Activated naive CD4-positive, alpha-beta T cell treated with anti-CD3 and anti-CD28 coated beads for 36 hours (primary cell): Measurements from ENCODE around the gene RARB. TPM values are rescaled to one million over a fixed set of nuclear protein-coding genes. Genes with fewer than 3 reads are reported as not detected.

Experiments used
- CTCF ChIA-PET: fragments of 350-600 bp; sonication (Branson Sonifier 250); formaldehyde crosslinking; loops from one replicate; lab custom pipeline; 2021; ENCODE audit warnings: antibody characterized with exemption; lab: Charles Lee
- DNase-seq: peaks from one replicate; pipeline ENCODE4 v3.0.0-alpha.2; 2020
- H3K27ac Mint-ChIP-seq: one replicate; pipeline ENCODE4 v1.8.0; 2021; ENCODE audit warnings: mild to moderate bottlenecking, mixed read lengths
- H3K27me3 Mint-ChIP-seq: one replicate; pipeline ENCODE4 v1.8.0; 2021; ENCODE audit warnings: low read depth, mixed read lengths
- H3K36me3 Mint-ChIP-seq: one replicate; pipeline ENCODE4 v1.8.0; 2021; ENCODE audit warnings: low read depth, mixed read lengths
- H3K4me1 Mint-ChIP-seq: one replicate; pipeline ENCODE4 v1.8.0; 2021; ENCODE audit warnings: low read depth, mixed read lengths
- H3K4me3 Mint-ChIP-seq: one replicate; pipeline ENCODE4 v1.8.0; 2021; ENCODE audit warnings: mild to moderate bottlenecking, moderate library complexity, mixed read lengths
- H3K9me3 Mint-ChIP-seq: one replicate; pipeline ENCODE4 v1.8.0; 2021; ENCODE audit warnings: mixed read lengths
- intact Hi-C: fragments of 100-400 bp; cut with micrococcal nuclease; formaldehyde crosslinking; loops from one replicate; pipeline ENCODE4 v1.15.1; 2023
- total RNA-seq, 2 experiments: library from RNA; stranded (reverse); gene quantifications; one replicate each; pipeline ENCODE4 v1.2.3, GENCODE V29; 2021

The RARB gene
- total RNA-seq, 2 experiments from 2014 or later = not detected

DNA sequence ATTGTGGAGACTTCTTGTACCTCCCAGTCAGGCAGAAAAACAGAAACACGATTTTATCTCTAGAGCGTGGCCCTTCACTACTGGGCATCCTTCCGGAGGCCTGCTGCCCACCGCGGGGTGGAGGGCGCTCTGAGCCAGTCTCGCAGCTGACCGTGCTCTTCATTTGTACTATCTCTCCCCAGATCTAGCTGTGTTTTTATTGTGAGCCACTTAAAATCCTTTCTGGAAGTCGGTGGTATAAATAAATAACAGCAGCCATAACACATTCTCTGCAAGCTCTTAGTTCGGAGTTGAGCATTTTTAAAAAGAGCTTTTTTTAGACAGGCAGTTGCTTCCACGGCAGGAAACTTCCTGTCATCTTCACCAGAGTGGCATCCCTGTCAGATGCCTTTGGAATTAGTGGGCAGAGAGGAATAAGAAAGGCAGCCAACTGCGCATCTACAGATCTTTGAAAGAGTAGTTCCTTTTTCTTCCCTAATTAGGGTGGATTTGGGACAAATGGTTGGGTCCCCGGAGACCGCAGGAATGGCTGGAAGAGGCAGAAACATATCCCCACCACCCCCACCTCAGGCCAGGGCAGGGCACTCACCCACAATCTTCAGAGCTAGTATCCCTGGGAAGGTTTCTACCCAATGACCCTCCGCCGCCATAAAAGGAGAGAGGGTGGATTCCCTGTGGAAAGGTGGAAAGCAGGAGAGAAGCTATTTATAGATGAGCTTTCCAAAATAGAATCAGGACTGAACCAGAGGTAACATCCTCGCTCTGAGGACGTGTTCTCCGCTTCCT is 145.5 kb downstream of the RARB start:
- CTCF ChIA-PET = interaction anchor here (1.2 kb wide), 1 partner anchor 30 kb away, joined by 3 read pairs; no protein-coding TSS in a partner anchor
- H3K4me3 Mint-ChIP-seq = no peak overlapping the region
- no peak for DNase-seq
- intact Hi-C loops = no loop called here
- H3K27me3 Mint-ChIP-seq = no peaks in the 10 kb centered on the region
- H3K4me1 Mint-ChIP-seq = no peaks in the 10 kb centered on the region
- H3K9me3 Mint-ChIP-seq = no peaks in the 10 kb centered on the region
- no peak overlapping the region for H3K27ac Mint-ChIP-seq
- H3K36me3 Mint-ChIP-seq = no peaks in the 10 kb centered on the region

DNA sequence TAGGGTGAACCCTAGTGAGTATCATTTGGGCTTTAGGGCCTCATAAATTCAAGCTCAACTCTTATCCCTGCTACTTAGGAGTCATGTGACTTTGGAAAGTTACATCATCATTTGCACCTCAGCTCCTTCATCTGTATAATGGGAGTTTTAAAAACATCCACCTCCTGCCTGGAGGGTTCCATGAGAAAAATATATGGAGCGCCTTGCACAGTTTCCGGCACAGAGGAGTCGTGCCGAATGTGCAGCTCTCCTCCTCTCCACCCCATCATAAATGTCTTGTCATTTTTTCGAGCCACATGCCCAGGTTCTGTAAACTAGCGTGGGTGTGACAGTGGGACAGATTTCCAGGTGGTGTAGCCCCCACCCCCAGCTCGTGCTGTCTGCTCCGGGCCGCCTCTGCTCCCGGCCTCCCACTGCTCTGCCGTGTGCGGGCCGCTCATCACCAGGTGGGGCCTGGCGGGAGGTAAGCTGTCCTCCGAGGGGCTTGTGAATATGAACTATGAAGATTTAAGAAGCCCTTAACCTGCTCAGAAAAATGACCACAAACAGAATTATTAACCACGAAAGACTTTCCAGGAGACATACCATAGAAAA is 146.2 kb downstream of the RARB start:
- intact Hi-C loops = no loop called here
- Mint-ChIP-seq H3K4me1 (no peaks in the 10 kb centered on the region), H3K27me3 (no peaks in the 10 kb centered on the region), H3K36me3 (no peaks in the 10 kb centered on the region), H3K4me3 (no peak overlapping the region), H3K9me3 (no peaks in the 10 kb centered on the region), H3K27ac (no peak overlapping the region)
- DNase-seq = no peak
- CTCF ChIA-PET = interaction anchor here (1.2 kb wide), 1 partner anchor 31 kb away, joined by 3 read pairs; no protein-coding TSS in a partner anchor

DNA sequence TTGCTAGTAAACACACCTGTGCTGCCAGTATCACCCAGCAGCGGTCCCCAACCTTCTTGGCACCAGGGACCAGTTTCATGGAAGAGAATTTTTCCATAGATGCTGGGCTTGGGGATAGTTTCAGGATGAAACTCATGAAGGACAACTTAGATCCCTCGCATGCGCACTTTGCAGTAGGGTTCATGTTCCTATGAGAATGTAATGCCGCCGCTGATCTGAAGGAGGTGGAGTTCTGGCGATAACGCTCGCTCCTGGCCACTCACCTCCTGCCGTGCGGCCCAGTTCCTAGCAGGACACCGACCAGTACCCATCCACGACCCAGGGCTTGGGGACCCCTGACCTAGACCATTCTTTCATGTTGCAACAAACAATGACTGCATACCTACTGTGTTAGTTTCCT is 146.9 kb downstream of the RARB start:
- no peaks in the 10 kb centered on the region for H3K36me3 Mint-ChIP-seq
- no peaks in the 10 kb centered on the region for H3K27me3 Mint-ChIP-seq
- CTCF ChIA-PET = no interaction called here
- H3K9me3 Mint-ChIP-seq = no peaks in the 10 kb centered on the region
- intact Hi-C loops = no loop called here
- DNase-seq = no peak
- H3K27ac Mint-ChIP-seq = no peak overlapping the region
- no peak overlapping the region for H3K4me3 Mint-ChIP-seq
- no peaks in the 10 kb centered on the region for H3K4me1 Mint-ChIP-seq

DNA sequence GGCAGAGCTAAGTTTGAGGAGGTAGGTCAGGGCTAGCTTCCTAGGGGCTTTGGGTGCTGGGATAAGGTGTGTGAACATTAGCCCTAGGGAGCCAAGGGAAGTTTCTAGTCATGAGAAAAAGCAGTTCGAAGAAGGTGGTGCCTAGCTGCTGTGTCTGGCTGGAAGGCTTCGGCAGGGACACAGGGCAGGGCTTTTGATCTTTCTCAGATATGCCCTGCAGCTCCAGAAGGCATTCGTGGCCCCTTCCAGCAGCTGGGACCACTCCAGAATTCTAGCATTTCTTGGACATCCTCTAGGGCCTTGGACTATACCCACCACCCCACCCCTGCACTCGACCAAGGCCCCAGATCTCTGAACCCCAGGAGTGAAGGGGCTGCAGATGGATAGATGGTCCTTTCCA is 148.1 kb downstream of the RARB start:
- intact Hi-C loops = no loop called here
- Mint-ChIP-seq H3K36me3 (no peaks in the 10 kb centered on the region), H3K9me3 (no peaks in the 10 kb centered on the region), H3K27me3 (no peaks in the 10 kb centered on the region), H3K27ac (no peak overlapping the region), H3K4me1 (no peaks in the 10 kb centered on the region), H3K4me3 (no peak overlapping the region)
- CTCF ChIA-PET = interaction anchor here (0.7 kb wide), 1 partner anchor 17 kb away, joined by 3 read pairs; no protein-coding TSS in a partner anchor
- DNase-seq = no peak

DNA sequence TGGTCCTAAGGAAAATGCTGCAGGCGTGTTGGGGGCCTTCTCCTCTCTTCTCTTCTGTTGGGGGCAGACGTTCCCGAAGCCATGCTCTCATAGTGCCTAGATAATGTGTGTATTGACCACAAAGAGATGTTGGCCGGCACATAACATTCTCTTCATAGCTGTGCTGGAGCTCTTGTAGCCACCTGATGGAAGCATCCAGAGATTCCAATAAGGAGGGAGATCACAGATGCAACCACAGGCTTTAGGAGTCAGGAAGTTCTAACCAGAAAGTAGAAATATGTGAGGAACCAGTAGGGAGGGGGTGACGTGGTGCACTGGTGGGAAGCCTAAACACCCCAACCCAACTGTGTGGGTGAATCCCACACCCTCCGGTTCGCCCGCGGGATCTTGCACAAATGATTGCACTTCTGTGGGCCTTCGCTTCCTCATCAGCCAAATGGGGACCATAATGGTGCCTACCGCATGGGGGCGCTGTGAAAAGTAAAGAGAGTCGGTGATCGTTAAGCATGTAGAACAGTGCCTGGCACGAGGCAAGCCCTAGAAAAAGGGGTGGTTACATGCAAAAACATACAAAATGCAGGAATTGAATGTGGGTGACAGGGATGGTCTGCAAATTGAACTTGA is 148.9 kb downstream of the RARB start:
- no peak overlapping the region for H3K27ac Mint-ChIP-seq
- H3K9me3 Mint-ChIP-seq = no peaks in the 10 kb centered on the region
- intact Hi-C loops = no loop called here
- no peak for DNase-seq
- CTCF ChIA-PET = no interaction called here
- no peak overlapping the region for H3K4me3 Mint-ChIP-seq
- H3K4me1 Mint-ChIP-seq = no peaks in the 10 kb centered on the region
- H3K27me3 Mint-ChIP-seq = no peaks in the 10 kb centered on the region
- H3K36me3 Mint-ChIP-seq = no peaks in the 10 kb centered on the region

DNA sequence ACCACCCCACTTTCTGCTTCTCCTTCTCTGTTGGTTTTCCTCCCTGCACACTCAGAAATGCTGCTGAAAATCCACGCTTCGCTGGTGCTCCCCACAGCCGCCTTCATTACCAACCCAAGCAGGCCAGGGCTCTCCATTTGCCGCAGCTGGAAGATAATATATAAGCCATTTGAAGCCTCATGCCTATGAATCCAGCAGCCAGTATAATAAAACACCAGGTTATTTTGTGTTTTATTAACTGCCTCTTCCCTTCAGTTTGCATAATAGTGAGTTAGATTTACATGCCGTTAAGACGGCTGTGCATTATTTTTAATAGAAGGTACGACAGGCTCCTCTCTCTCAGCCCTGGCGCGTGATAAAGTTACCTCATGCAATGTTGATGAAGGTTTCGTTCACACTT is 150.0 kb downstream of the RARB start:
- no peak for DNase-seq
- no peak overlapping the region for H3K27ac Mint-ChIP-seq
- H3K9me3 Mint-ChIP-seq = no peaks in the 10 kb centered on the region
- no peaks in the 10 kb centered on the region for H3K36me3 Mint-ChIP-seq
- intact Hi-C loops = no loop called here
- H3K27me3 Mint-ChIP-seq = no peaks in the 10 kb centered on the region
- no peak overlapping the region for H3K4me3 Mint-ChIP-seq
- no peaks in the 10 kb centered on the region for H3K4me1 Mint-ChIP-seq
- CTCF ChIA-PET = no interaction called here

DNA sequence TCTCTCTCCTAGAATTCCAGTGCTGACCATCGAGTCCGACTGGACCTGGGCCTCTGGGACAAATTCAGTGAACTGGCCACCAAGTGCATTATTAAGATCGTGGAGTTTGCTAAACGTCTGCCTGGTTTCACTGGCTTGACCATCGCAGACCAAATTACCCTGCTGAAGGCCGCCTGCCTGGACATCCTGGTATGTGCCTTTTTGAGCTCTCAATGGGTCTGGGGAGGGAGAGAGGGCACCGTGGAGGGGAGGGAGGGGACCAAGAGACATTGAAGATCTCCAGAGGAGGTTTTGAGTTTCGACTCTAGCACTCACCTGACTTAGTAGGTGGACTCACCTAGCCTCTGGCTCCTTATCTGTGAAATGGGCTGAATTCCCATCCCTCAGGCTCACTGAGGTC is 152.5 kb downstream of the RARB start:
- Mint-ChIP-seq H3K36me3 (no peaks in the 10 kb centered on the region), H3K4me3 (no peak overlapping the region), H3K27ac (no peak overlapping the region), H3K9me3 (no peaks in the 10 kb centered on the region), H3K4me1 (no peaks in the 10 kb centered on the region), H3K27me3 (no peaks in the 10 kb centered on the region)
- intact Hi-C loops = no loop called here
- CTCF ChIA-PET = no interaction called here
- DNase-seq = no peak

DNA sequence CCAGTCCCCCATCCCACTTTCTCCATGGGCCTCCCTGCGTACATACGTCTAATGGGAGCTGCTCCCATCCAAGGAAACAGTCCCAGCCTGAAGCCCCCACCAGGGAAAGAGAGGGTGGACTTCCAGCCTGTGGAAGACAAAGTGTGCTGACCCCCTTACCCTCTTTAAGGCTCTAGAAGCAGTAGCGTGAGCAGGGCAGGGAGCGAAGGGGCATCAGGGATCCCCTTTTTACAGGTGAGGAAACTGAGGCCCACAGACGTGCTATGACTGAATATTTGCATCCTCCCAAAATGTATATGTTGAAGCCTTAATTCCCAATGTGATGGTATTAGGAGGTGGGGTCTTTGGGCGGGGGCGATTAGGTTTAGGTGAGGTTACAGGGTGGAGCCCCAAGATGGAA is 153.3 kb downstream of the RARB start:
- CTCF ChIA-PET = no interaction called here
- H3K4me1 Mint-ChIP-seq = no peaks in the 10 kb centered on the region
- no peak for DNase-seq
- H3K27ac Mint-ChIP-seq = no peak overlapping the region
- H3K9me3 Mint-ChIP-seq = no peaks in the 10 kb centered on the region
- intact Hi-C loops = no loop called here
- H3K27me3 Mint-ChIP-seq = no peaks in the 10 kb centered on the region
- H3K4me3 Mint-ChIP-seq = no peak overlapping the region
- no peaks in the 10 kb centered on the region for H3K36me3 Mint-ChIP-seq

DNA sequence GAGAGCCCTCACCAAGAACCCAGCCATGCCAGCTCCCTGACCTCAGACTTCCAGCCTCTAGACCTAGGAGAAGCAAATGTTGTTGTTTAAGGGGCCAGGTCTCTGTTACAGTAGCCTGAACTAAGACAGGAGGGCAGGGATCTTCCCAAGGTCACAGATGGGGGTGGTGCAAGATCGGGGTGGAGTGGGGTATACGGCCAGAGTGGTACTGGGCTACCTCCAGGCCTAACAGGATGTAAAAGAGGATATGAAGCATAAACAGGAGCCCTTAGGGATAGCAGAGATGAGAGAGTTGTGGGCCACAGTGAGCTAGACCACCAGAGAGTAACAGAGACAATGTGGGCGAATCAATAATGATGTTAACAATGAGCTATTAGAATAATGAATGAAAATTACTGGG is 153.8 kb downstream of the RARB start:
- no peak overlapping the region for H3K27ac Mint-ChIP-seq
- H3K36me3 Mint-ChIP-seq = no peaks in the 10 kb centered on the region
- intact Hi-C loops = no loop called here
- no peak overlapping the region for H3K4me3 Mint-ChIP-seq
- no peak for DNase-seq
- no peaks in the 10 kb centered on the region for H3K4me1 Mint-ChIP-seq
- H3K9me3 Mint-ChIP-seq = no peaks in the 10 kb centered on the region
- CTCF ChIA-PET = interaction anchor here (1.1 kb wide), 1 partner anchor 12 kb away, joined by 5 read pairs; no protein-coding TSS in a partner anchor
- H3K27me3 Mint-ChIP-seq = no peaks in the 10 kb centered on the region

DNA sequence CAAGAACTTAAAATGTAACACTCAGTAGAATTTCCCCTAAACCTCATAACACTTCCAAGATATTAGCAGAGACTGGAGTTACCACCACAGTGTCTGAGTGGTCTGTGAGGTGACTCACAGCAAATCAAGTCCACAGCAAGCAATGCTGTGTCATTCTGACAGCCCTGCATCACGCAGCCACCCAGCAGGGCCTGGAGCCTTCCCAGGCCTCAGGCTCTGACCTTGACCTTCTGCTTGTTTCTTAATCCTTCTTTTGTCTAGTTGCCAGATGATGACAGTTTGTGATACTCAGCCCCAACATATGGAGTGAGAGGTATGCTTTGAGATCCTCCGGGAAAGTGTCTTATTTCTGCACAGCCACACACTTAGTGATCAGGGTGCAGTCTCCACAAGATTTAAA is 154.2 kb downstream of the RARB start:
- H3K27ac Mint-ChIP-seq = no peak overlapping the region
- DNase-seq = no peak
- no peak overlapping the region for H3K4me3 Mint-ChIP-seq
- intact Hi-C loops = no loop called here
- H3K36me3 Mint-ChIP-seq = no peaks in the 10 kb centered on the region
- CTCF ChIA-PET = interaction anchor here (1.1 kb wide), 1 partner anchor 11 kb away, joined by 5 read pairs; no protein-coding TSS in a partner anchor
- H3K4me1 Mint-ChIP-seq = no peaks in the 10 kb centered on the region
- no peaks in the 10 kb centered on the region for H3K9me3 Mint-ChIP-seq
- no peaks in the 10 kb centered on the region for H3K27me3 Mint-ChIP-seq

DNA sequence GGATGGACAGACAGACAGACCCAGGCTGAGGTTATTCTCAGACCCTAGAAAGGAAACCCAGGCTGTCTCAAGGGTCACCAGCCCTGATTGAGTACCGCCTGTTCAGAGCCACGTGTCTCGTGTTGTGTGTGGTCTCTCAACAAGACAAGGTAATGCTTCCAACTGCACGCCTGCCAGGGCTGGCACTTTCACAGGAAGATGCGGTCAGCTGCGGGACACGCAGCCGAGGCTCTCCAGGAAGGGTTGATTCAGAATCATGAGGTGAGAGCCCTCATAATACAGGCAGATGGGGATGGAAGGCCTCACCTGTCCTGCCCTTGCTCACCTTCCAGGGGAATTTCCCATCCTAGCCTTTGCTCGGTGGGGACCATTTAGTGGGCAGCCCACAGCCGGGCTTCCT is 155.3 kb downstream of the RARB start:
- Mint-ChIP-seq H3K9me3 (no peaks in the 10 kb centered on the region), H3K4me3 (no peak overlapping the region), H3K4me1 (no peaks in the 10 kb centered on the region), H3K27ac (no peak overlapping the region), H3K36me3 (no peaks in the 10 kb centered on the region), H3K27me3 (no peaks in the 10 kb centered on the region)
- CTCF ChIA-PET = no interaction called here
- intact Hi-C loops = no loop called here
- DNase-seq = no peak

DNA sequence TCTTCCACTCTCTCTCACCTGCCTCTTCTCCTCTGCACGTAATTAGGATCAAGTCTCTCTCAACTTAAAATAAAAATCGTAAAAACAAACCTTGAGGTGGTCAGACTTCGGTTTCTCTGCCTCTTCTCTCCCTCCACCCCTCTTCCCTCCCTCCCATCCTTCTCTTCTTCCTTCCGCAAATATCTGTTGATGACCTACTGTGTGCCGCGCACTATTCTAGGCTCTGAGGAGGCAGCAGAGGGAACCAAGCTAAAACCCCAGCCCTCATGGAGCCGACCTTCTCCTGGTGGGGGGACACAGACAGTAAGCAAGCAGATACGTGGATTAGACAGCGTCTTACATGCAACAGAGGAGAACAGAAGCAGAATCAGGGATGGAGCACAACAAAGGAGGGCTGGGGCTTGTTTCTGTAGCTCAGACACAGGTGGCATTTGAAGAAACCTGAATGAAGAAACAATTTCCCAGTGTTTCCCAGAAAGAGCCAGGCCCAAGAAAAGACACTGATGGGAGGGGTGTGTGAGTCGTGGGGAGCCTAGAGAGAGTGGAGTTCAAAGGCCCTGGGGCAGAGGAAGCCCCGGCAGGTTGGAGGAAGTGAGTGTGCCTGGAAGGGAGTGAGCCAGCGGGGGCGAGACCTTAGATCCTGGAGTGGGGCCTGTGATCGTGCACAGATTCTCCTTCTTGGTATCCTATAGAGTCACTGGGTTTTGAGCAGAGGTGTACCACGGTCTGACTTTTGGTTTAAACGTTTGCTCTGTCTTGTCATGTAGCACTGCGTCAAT is 156.1 kb downstream of the RARB start:
- CTCF ChIA-PET = no interaction called here
- intact Hi-C loops = no loop called here
- Mint-ChIP-seq H3K27ac (no peak overlapping the region), H3K36me3 (no peaks in the 10 kb centered on the region), H3K4me1 (no peaks in the 10 kb centered on the region), H3K4me3 (no peak overlapping the region), H3K9me3 (no peaks in the 10 kb centered on the region), H3K27me3 (no peaks in the 10 kb centered on the region)
- DNase-seq = no peak
